Esophagus squamous epithelium (tissue), 4 donors: ENCODE measurements around the gene BICC1.

Experiments
- CTCF ChIP-seq, 6 experiments: fragments of 450-650 bp in 4 of 6; fragments of 200-600 bp in 2 of 6; sonication (generic) in 2 of 6; IDR thresholded peaks; one replicate each; pipeline ENCODE4 v1.5.1; 2016 to 2019; ENCODE audit warnings: antibody characterized with exemption in 6 of 6, mild to moderate bottlenecking in 4 of 6, moderate library complexity in 4 of 6
- POLR2A ChIP-seq, 4 donors: fragments of 450-650 bp; IDR thresholded peaks; one replicate each; pipeline ENCODE4 v1.6.1; 2017; ENCODE audit warnings: antibody characterized with exemption in 4 of 4, mild to moderate bottlenecking in 4 of 4, moderate library complexity in 3 of 4

GRCh38 chr10:58853668-58854067 is 341.0 kb downstream of the BICC1 start:
- TF ChIP-seq CTCF (IDR thresholded peaks at IDR 0.05) (no peak), POLR2A (IDR thresholded peaks at IDR 0.05) (no peak)
